ENCODE results near the gene OXTR.
"Not testable (repeated sequence)": the region's sequence is repeated elsewhere in the genome, so short reads cannot be mapped to it uniquely, and the experiment has no call there.

OXTR gene

DNA sequence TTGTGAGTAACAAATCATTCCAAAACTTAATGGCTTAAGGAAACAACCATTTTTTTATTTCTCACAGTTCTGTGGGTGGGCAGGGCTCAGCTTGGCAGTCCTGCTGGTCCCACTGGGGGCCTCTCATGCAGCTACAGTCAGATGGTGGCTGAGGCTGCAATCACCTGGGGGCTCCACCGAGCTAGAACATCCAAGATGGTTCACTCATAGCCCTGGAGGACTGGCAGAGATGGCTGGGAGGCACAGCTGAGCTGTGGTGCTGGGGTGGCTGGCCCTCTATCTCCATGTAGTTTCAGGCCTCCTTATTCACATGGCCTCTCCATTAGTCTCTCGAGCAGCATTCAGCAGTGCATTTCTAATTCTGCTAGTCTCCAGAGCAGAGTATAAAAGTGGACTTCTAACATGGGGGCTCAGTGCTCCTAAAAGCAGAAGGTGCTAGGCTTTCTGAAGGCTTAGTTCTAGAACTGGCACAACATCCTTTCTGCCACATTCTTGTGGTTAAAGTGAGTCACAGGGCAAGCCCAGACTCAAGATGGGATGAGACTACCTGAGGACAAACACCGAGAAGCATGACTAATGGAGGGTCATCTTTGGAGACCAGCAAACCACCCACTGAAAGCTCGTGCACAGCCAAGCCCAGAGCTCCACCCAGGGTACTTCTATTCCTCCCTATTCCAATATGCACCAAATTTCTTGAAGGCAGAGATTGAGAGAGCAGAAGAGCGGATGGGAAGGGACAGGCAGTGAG lies 29.5 kb downstream of the OXTR start:
- DNase-seq: no peak

DNA sequence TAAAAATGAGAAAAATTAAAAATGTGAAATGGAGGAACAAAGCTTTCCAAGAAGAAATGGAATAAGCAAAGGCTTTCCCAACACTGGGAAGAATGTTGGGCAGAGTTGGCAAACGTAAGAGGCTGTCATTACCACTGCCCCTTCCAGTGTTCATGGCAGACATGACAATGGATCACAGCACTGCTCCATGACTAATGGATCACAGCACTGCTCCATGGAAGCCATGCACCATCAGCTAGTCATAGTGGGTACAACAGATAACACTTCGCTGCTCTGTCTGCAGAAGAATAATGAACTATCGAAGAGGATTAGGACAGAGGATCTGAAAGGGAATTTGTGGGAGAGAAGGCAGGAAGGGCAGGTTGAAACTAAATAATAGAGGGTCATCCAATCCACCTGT lies 30.8 kb downstream of the OXTR start:
- no peak for DNase-seq

DNA sequence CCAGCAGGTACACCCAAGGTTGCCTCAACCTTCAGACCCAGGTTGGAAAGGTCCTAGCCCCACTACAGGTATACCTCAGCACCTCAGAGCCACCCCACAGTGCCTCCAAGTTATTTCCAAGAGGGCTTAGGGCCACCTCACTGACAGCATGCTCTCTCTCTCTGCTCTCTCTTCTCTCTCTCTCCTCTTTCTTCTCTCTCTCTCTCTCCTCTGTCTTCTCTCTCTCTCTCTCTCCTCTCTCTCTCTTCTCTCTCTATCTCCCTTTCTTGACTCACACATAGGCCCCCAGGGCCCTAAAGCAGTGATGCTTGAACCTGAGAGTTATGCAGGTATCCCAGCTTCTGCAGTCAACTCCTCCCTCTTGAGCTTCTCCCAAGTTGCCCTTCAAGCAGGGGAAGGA lies 31.6 kb downstream of the OXTR start:
- no peak for DNase-seq

DNA sequence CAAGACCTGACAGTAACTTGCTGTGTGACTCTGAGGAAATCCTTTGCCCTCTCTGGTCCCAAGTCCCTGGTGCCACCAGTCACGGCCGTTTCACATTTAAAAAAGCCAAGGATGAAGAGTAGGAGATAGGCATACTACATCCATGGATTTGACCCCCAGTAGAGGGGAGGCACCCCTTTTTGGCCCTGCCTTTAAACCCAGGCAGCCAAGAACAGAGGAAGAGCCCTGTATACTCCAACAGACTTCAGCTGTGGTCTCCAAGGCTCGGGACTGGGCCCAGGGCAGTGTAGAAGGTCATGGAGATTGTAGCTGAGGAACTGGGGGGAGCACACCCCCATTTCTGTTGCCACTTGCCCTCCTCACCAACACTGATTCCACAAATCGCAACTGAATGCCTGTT lies 32.1 kb downstream of the OXTR start:
- no peak for DNase-seq

DNA sequence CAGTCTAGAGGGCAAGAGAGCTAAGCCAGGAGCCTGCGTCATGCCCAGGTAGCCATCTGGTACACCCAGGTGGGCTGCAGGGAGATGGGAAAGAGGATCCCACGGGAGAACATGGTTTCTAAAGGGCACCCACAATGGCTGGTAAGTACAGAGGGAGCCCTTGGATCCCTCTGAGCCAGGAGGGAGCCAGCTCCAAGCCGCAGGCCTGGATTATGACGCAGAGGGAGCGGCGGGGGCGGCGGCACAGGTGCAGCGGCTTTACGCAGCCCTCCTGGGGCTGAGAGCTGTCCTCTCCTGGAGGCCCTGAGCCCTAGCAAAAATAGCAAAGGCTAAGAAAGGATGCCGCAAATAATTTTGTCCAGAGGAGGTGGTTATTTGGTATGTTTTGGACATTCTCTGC lies 33.0 kb downstream of the OXTR start:
- no peak for DNase-seq

DNA sequence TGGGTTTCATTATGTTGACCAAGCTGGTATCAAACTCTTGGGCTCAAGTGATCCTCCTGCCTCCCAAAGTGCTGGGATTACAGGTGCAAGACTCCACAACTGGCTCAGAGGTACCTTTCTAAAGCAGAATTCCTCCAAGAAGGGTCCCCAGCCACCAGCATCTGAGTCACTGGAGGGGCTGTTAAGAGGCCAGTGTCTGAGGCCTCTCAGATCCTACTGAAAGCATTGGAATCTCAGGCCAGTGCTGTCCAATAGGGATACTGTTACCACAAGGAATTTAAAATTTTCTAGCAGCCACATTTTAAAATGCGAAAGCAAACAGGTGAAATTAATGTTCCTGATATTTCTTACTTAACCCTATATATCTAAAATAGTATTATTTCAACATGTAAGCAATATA lies 34.5 kb downstream of the OXTR start:
- DNase-seq: no peak

DNA sequence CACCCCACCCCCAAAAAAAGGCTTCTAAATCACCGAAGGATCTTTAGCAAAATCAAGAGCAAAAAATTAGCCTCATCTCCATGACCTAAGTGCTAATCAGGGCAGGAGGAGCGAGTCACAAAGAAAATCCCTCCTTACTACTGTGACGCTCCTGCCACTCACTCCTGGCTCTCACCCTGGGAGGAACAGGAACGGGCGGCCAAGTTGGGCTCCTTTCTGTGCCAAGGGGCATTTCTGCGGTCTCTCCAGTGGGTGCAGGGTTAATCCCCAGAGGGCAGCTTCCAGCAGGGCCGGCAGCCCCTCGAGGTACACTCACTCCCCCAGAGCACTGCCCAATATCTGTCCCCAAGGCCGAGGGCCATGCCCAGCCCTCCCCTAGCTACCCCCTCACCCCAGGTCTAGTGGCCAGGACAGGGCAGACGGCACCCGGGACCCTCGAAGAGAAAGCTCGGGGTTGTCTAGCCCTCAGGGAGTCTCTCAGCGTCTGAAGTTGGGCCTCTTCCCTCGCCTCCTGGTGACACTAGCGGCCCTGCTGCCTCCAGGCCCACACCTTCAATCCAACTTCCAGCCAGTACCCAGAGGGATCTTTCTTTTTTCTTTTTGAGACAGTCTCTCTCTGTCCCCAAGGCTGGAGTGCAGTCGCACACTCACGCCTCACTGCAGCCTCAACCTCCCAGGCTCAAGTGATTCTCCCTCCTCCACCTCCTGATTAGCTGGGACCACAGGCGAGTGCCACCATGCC lies 35.1 kb downstream of the OXTR start:
- DNase-seq: no peak

DNA sequence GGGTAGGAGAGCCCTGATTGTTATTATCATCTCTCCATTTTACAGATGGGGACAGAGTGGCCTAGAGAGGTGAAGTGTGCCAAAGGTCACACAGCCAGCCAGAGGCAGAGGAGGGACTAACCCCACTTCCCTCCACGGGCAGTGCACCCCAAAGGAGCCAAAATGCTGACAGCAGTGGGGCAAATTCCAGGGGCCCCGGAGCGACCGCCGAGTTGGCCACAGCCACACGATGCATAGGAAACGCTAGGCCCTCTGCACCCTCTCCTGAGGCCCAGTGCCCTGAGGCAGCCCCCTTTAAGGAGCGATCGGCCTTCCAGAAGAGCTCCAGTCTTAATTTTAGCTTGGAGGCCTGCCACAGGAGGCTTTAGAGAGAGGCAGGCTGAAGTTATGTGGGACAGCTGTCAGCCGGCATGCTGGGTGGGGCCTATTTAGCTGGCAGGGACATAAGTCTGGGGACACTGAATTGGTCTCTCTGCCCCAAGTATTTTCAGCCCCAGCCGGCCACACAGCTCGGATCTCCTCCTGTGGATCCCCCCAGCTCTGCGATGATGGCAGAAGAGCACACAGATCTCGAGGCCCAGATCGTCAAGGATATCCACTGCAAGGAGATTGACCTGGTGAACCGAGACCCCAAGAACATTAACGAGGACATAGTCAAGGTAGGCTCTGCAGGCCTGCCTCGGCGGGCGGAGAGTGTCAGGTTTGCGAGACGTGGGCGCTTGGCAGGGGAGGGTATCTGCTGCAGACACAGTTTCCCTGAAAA lies 35.9 kb downstream of the OXTR start, which contains the start of gene CAV3:
Gene CAV3, plus strand, starts transcription at position 471 of the 763 bp plus-strand sequence. Its CDS starts 75 bp downstream, at position 546.
- DNase-seq: no peak

DNA sequence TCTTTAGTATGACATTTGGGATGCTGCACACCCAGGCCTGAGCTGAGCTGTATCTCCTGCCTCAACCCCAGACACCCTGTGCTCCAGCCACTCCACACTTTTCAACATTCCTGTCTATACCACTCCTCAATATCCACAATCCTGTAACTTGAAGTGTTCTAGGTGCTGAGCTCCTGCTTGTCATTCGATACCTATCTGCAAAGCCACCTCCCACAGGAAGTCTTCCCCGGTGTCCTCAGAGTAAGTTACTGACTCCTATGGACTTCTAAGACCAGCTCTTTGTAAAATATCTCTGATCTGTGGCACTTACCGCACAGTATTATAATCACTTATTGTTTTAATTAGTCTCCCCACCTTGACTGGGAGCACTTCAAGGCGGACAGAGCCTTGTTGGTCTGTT lies 37.0 kb downstream of the OXTR start:
- no peak for DNase-seq

DNA sequence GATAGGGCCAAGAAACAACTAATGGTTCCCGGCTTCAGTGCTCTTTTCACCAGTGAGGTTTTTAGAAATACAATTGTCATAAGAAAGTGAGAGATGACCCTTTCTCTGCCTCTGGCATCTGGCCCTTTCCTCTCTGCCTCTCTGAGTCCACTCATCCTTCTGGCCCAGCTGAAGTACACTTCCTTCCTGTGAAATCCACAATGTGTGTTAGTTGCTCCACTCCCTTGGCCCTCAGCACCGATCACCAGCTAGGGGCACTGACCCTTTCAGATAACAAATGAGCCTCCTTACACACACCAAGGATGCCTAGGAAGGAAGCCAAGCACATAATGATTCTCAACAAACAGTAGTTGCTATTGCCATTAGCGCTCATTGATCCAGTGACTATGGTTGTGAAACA lies 38.8 kb downstream of the OXTR start:
- DNase-seq: no peak

DNA sequence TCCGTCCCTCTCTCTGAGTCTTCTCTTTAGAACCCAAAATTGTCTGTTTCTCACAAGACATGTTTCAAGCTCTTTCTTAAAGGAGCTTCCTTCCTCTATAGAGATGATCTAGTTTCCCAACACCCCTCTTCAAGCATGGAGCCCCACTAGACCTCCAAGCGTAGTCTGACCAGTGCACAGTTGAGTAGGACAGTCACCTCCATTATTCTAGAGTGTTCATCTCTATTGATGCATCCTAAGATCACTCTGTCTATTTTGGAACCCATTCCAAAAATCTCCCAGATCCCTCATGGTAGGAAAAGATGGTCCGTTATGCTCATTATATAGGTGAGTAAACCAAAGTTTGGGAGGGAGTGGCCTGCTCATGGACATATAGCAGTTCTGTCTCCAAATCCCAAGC lies 39.9 kb downstream of the OXTR start:
- DNase-seq: no peak

DNA sequence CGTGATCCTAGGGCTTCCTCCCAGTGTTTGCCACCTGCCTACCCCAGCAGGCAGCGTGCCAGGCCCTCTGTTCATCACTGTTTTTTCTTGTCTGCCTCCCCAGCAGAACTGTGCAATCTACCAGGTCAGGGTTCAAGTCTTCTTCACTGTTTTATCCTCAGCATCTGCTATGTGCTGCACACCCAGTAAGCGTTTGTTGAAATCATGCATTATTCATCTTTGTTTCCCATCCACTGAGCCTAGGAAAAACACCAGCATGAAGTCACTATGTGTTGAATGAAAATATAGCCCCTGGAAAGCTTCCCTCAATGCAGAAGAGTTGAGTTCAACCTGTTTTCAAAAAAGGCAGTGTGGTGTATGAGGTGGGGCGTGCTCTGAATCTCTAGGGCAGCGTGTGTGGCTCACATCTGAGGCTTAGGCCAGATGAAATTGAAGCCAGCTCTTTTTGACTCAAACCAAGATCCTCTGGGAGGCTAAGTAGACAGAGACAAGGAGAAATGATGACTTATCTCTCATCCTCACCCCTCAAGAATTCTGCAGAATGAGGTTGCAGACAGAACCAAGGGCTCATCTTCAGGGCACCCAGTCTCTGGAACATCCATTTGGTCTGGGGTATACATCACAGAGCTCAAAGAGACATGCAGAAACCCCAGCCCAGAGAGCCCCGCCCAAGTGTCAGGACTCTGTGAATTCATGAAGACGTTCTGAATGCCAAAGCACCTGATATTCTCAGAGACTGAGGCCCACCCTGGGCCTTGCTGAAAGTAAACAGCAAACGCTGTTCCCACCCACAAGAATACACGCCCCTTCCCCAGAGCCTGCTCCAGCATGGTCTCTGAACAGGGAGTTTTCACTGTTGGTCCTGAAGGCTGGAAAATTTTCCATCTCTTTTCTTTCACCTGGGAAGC lies 41.6 kb downstream of the OXTR start:
- DNase-seq: no peak

DNA sequence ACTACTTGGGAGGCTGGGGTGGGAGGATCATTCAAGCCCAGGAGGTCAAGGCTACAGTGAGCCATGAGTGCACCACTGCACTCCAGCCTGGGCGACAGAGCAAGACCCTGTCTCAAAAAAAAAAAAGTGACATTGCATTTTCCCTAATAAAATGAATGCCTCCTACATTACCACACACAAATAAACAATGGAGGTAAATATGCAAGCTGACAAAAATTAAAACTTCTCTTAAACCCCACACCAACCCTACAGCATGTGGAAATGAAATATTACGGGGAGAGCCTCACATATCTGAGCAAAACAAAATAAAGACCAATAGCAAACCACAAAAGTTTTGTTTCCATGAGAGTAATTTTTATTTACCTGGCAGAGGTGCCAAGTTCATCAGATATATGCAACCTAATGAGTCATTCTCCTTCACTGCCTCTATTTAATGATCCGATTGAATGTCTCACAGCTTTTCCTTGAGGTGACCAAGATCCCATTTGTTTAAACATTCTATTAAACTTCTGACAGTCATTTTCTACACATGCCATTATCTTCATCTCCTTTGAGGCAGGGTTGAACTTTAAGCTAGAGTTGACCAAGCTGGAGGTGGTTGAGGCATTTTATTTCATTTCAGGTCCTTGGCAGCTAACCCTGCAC lies 45.2 kb downstream of the OXTR start:
- no peak for DNase-seq

DNA sequence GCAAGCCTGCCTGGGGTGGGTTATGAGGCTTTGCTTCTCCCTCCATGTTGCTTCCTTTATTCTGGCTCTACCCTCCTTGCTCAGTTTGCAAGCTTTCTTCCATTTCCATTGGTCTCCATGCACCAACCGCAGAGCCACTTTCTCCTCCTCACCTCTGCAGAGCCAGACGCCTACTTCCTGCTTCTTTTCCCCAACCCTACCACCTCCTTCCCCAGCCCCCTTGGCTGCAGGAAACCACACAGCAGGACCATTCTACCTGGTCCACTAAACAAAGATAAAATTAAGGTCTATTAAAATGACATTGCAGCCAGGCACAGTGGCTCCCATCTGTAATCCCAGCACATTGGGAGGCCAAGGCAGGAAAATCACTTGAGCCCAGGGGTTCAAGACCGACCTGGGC lies 45.8 kb downstream of the OXTR start:
- DNase-seq: no peak

DNA sequence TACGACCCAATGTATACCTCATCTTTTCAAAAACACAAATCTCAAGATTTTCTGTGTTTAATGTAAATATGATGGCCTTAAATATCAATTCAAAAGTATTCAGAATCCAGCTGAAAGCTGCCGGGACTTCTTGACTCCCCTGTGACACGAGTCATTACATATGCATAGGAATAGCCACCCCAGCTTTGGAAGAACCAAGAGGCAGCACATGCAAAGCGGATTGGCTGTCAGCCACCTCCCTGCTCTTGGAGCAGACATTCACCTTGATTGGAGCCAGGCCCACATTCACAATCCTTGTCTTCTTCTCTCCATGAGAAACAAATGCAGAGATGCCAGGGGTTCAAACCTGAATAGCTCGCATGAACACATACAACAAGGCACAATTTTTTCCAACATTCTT lies 46.6 kb downstream of the OXTR start:
- no peak for DNase-seq

DNA sequence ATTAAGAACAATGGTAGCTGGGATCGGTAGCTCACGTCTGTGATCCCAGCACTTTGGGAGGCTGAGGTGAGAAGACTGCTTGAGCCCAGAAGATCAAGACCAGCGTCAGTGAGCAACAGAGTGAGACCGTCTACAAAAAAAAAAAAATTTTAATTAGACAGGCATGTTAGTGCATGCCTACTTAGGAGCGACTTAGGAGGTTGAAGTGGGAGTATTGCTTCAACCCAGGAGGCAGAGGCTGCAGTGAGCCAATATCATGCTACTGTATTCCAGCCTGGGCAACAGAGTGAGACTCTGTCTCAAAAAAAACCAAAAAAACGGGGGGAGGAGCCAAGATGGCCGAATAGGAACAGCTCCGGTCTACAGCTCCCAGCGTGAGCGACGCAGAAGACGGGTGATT lies 53.7 kb downstream of the OXTR start:
- DNase-seq: not testable (repeated sequence)

DNA sequence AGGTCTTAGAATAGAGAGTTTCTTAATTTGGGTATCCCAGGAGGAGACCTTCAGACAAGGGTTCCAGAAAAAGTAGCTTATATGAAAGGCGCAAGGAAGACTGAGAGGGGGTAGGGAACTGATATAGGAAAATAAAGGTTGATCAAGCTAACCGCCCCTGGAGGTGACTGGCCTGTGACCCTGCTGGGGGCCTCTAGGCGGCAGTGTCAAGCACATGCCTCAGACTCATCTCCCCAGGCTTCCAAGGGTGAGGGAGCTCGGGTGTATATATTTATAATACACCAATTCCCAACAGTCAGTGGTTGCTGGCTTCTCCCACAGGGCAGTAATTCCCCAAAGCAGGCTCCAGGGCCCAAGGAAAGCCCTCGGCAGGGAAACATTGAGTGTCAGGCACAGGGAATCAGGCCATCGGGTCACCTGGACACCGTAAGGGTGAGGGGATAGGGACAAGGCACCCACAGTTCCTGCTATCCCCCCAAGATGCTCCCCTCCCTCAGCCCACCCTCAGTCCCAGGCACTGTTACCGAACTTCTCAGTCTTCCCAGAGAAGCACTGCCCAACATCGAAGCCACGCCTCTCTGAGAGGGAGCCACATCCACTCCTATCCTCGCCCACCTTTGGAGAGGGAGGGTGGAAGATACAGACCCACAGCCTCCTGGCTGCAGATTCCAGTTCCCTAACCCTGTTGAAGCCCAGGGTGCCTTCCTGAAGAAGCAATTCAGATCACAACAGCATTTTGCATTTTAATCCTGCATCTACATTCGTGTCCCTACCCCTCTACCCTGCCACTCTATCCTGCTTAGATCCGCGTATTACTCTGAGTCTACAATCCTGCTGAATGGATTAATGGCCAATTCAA lies 55.3 kb downstream of the OXTR start:
- no peak for DNase-seq

DNA sequence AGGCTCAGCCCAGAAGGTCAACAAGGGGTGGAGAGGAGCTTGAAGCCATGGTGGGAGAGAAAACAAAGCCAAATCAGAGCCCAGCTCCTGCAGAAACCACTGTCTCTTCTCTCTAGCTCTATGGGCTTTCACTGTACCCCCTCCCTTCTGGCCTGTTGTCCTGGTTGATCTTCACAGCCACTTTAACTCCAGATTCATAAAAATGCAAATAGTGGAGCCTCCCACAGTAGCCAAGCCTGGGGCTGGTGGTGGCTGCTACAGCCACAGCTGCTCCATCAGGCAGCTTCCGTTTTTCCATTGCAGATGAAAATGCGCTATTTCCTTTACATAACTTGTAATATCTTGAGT lies 56.5 kb downstream of the OXTR start:
- DNase-seq: peak in 1 of 3 experiments; percentile 17

DNA sequence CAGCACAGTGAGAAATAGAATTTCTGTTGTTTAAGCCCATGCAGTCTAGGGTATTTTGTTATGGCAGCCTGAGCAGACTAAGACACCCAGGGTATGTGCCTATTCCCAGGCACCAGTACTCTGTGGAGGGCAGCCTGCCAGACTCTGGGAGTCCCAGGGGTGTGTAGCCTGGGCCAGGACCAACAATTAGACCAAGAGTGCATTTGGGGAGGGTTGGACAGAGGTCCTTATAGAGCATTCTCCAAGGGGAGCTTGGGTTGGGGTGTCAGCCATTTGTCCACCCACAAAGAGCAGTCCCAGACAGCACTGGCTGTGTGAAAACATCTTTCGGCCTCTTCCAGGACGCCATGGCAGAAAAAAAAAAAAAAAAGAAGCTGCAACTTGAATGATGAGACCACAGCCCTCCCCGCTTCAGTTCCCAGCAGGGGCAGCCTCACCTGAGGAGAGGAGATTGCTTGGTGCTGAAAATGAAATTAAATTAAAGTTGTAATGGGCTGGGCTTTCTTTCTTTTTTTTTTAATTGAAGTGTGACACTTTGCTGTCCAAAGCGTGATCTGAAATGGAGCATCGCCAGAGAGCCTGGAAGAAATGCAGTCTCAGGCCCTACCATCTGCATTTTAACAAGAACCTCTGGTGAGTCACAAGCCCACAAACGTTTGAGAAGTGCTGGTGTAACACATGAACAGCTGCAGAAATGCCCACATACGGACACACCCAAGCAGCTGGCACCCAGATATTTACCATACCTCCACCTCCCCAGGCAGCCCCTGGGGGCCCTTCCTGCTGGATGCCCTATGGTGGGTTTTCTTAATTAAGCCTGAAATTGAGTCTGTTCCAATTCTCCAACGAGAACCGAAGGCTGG lies 57.1 kb downstream of the OXTR start:
- DNase-seq: peak in 1 of 3 experiments; percentile 3

Data from NCI-H1417 (cell line).